Adrenal gland (tissue), 12 donors: ENCODE data around the gene ADORA1. TPM values are rescaled to one million over a fixed set of nuclear protein-coding genes. Genes with fewer than 3 reads are reported as not detected.

Experiments used
- DNase-seq, 7 donors: peaks; one replicate each; pipeline ENCODE4 v3.0.0-alpha.2; 2019 to 2020
- H3K27ac ChIP-seq, 5 donors: fragments of 200-600 bp; sonication (generic) in 4 of 5; 1 replicate in 3 of 5; 2 replicates in 2 of 5; pipeline versions ENCODE4 v1.5.1 to v1.8.0; 2016 to 2020; ENCODE audit warnings: mild to moderate bottlenecking in 1 of 5
- H3K27me3 ChIP-seq: fragments of 200-600 bp; 2 replicates; pipeline ENCODE4 v1.8.0; 2021
- H3K36me3 ChIP-seq, 2 donors: fragments of 200-600 bp; replicated peaks in 1 of 2; 1 replicate in 1 of 2; 2 replicates in 1 of 2; pipeline versions ENCODE4 v1.5.1 to v1.8.0; 2018 to 2022
- H3K4me1 ChIP-seq, 2 donors: fragments of 200-600 bp; replicated peaks in 1 of 2; 1 replicate in 1 of 2; 2 replicates in 1 of 2; pipeline versions ENCODE4 v1.5.1 to v1.8.0; 2018 to 2021
- H3K4me3 ChIP-seq, 4 donors: fragments of 200-600 bp; sonication (generic) in 3 of 4; one replicate each; pipeline ENCODE4 v1.5.1; 2016 to 2018
- H3K9me3 ChIP-seq, 3 donors: fragments of 200-600 bp; sonication (generic) in 1 of 3; replicated peaks in 1 of 3; 1 replicate in 2 of 3; 2 replicates in 1 of 3; pipeline versions ENCODE4 v1.5.1 to v1.8.0; 2016 to 2021
- CTCF ChIP-seq, 6 experiments: fragments of 450-650 bp in 4 of 6; fragments of 200-600 bp in 2 of 6; sonication (generic) in 1 of 6; IDR thresholded peaks; 1 replicate in 5 of 6; 2 replicates in 1 of 6; pipeline versions ENCODE4 v1.5.1 to v1.8.0; 2016 to 2021; ENCODE audit warnings: antibody characterized with exemption in 6 of 6, mild to moderate bottlenecking in 2 of 6, moderate library complexity in 1 of 6
- POLR2A ChIP-seq, 2 donors: fragments of 450-650 bp; IDR thresholded peaks; one replicate each; pipeline ENCODE4 v1.6.1; 2017; ENCODE audit warnings: antibody characterized with exemption in 2 of 2, mild to moderate bottlenecking in 2 of 2, moderate library complexity in 1 of 2
- WGBS, 4 donors: extraction: QIAGEN DNeasy Blood & Tissue Kit in 2 of 4; methylation state at CpG; one replicate each; pipeline versions ENCODE4 v1.1.5 to v1.1.7; 2013 to 2017; 5-methylcytosine and 5-hydroxymethylcytosine counted together
- intact Hi-C, 2 donors: fragments of 100-400 bp; cut with DNase I; formaldehyde crosslinking; loops; one replicate each; pipeline versions ENCODE4 v1.14.1 to v1.15.0; 2022 to 2023
- polyA plus RNA-seq, 3 donors: library from polyadenylated mRNA; stranded (reverse); fragments of 200-250 nt in 2 of 3; fragments of 350-450 nt in 1 of 3; fragmentation: Illumina TruSeq in 1 of 3; extraction: RNeasy Lipid Tissue Mini Kit (QIAGEN cat#74804) in 1 of 3; gene quantifications; one replicate each; pipeline ENCODE4 v1.2.3, GENCODE V29; 2013 to 2014
- total RNA-seq, 9 donors: library from RNA; depleted of rRNA in 4 of 9; stranded (reverse); fragments of >200 nt in 4 of 9; fragments of 120-200 nt in 1 of 9; fragmentation: NEBNext Ultra II Directional in 1 of 9; extraction: Animal tissue kit (Norgen Biotek cat#: 25700) in 1 of 9; gene quantifications; one replicate each; pipeline versions ENCODE4 v1.1.0 to v1.2.4, GENCODE V29; 2013 to 2023
- donor health status: healthy with polysubstance abuse.
- donor health status: Bipolar disorder and iron deficiency.
- donor health status: DM: yes; HTN: yes; CAD: no.
- donor health status: DM: no; HTN: no; CAD: no.
- donor health status: DM: no; HTN: no; CAD: no.
- donor health status: DM: yes; HTN: yes; CAD: no.

Gene ADORA1
- total and polyA plus RNA-seq, 12 donors, result 0.14 to 1.7 (median 0.59) TPM

GRCh38 chr1:203144661-203145060, 17.1 kb downstream of the ADORA1 start:
- H3K27ac ChIP-seq, result no peak overlapping the region
- H3K4me1 ChIP-seq, result no peaks in the 10 kb centered on the region
- DNase-seq, result no peak
- intact Hi-C loops, result no loop called here
- H3K36me3 ChIP-seq, result no peaks in the 10 kb centered on the region
- no peaks in the 10 kb centered on the region for H3K27me3 ChIP-seq
- H3K4me3 ChIP-seq, result no peak overlapping the region
- no peaks in the 10 kb centered on the region for H3K9me3 ChIP-seq
- no peak for TF ChIP-seq POLR2A (IDR thresholded peaks at IDR 0.05)
- TF ChIP-seq CTCF (IDR thresholded peaks at IDR 0.05), result no peak
- WGBS, 4 donors, result 59 to 73% (median 63%) methylated on average over 6 of the region's 6 CpGs

- no peak overlapping the region for H3K27ac ChIP-seq
- H3K36me3 ChIP-seq, result no peaks in the 10 kb centered on the region
- H3K4me1 ChIP-seq, result no peaks in the 10 kb centered on the region
- H3K27me3 ChIP-seq, result no peaks in the 10 kb centered on the region
- TF ChIP-seq CTCF (IDR thresholded peaks at IDR 0.05), result no peak
- no peak for TF ChIP-seq POLR2A (IDR thresholded peaks at IDR 0.05)
- intact Hi-C loops, result no loop called here
- WGBS, 4 donors, result 79 to 100% (median 88%) methylated on average over 1 to 13 of the region's 13 CpGs
- H3K4me3 ChIP-seq, result no peak overlapping the region
- no peaks in the 10 kb centered on the region for H3K9me3 ChIP-seq
- DNase-seq, result no peak
These were observed 18.0 kb downstream of the ADORA1 start for GRCh38 chr1:203145321-203146041.

- intact Hi-C loops, result no loop called here
- no peaks in the 10 kb centered on the region for H3K36me3 ChIP-seq
- no peak overlapping the region for H3K27ac ChIP-seq
- no peaks in the 10 kb centered on the region for H3K9me3 ChIP-seq
- no peak for TF ChIP-seq CTCF (IDR thresholded peaks at IDR 0.05)
- no peak for TF ChIP-seq POLR2A (IDR thresholded peaks at IDR 0.05)
- WGBS, 4 donors, result 74 to 100% (median 94%) methylated on average over 2 of the region's 2 CpGs
- no peaks in the 10 kb centered on the region for H3K27me3 ChIP-seq
- no peaks in the 10 kb centered on the region for H3K4me1 ChIP-seq
- DNase-seq, result no peak
- no peak overlapping the region for H3K4me3 ChIP-seq
These were observed 18.5 kb downstream of the ADORA1 start for GRCh38 chr1:203146042-203146369.

- H3K27ac ChIP-seq, result no peak overlapping the region
- no peaks in the 10 kb centered on the region for H3K27me3 ChIP-seq
- no peaks in the 10 kb centered on the region for H3K4me1 ChIP-seq
- TF ChIP-seq CTCF (IDR thresholded peaks at IDR 0.05), result no peak
- no peak for TF ChIP-seq POLR2A (IDR thresholded peaks at IDR 0.05)
- intact Hi-C loops, result no loop called here
- 78 to 91% (median 84%) methylated on average over 6 to 7 of the region's 7 CpGs for WGBS, 4 donors
- no peaks in the 10 kb centered on the region for H3K9me3 ChIP-seq
- H3K36me3 ChIP-seq, result no peaks in the 10 kb centered on the region
- DNase-seq, result no peak
- H3K4me3 ChIP-seq, result no peak overlapping the region
These were observed 19.0 kb downstream of the ADORA1 start for GRCh38 chr1:203146537-203146936.
